SH-SY5Y (cell line): ENCODE results near the gene THUMPD3.

Source experiments
- GATA2 ChIP-seq: IDR thresholded peaks from 2 replicates; pipeline ENCODE4 v1.6.1; 2011; ENCODE audit warnings: mild to moderate bottlenecking, low read depth, low read length
- GATA3 ChIP-seq: IDR thresholded peaks from 2 replicates; pipeline ENCODE4 v1.6.1; 2011; ENCODE audit warnings: low read depth, mild to moderate bottlenecking, low read length, moderate library complexity

DNA sequence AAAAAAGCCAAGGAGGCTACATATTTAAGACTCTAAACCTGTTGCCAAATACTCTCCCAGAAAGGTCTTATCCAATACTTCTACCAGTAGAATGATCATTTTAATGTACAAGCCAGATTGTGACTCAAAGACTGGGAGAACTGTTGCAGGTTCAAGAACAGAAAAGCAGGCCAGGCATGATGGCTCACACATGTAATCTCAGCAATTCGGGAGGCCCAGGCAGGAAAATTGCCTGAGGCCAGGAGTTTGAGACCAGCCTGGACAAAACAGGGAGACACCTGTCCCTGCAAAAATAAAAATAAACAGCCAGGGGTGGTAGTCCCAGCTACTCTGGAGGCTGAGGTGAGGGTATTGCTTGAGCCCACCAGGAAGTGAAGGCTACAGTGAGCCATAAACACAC is 17.8 kb upstream of the THUMPD3 start:
- no peak for TF ChIP-seq GATA2
- TF ChIP-seq GATA3: no peak
